ENCODE data around the gene WDR5.
A peak's percentile ranks its signal among the peaks of the same experiment; 100 is the strongest.

Gene WDR5

DNA sequence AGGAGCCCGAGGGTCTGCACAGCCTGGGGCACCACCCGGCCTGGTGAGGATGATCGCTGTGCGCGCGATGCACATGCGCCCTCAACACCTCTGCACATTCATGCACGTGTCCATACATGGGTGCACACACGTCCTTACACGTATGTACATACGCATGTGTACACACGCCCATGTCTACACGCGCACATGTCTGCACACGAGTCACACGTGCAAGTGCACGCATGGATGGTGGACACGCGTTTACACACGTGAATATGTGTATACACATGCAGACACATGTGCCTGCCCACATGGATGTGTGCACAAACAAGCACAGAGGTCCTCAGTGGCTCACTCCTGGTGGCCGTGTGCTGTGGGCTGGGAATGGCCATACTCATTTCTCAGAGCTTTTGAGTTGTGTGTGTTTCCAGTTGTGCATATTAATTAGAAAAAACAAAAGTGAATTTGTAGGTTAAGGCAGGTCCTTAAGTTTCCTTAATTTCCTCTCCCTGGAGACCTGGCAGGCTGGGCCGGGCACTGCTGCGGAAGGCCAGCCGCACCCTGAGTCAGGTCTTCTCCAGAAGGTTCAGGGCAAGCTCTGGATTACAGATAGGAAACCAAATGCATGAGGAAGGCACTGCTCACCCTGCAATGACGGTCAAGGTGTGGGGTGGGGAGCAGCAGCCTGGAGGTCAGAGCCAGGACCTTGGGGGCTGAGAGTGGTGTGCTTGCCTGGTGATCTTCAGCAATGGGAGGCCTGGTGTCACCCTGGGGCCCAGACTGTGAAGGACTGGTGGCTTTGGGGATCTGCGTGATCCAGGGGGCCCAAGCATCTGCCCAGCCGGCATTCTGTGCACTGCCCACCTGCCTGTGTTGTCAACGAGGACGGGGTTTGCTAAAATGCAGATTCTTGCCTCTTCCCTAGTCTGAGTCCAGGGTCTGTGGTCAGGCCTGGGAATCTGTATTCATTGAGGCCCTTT, 29.8 kb downstream of the WDR5 start:
- Histone ChIP-seq H3K36me3 (ENCODE audit: control insufficient read depth, insufficient read depth, low read length) (no peaks in the 10 kb centered on the region), H3K9ac (ENCODE audit: low read length) (no peak overlapping the region), H3K27me3 (ENCODE audit: control insufficient read depth, insufficient read depth, low read length) (no peaks in the 10 kb centered on the region), H3K4me3 (ENCODE audit: low read length) (no peak overlapping the region), H3K4me1 (ENCODE audit: control insufficient read depth, insufficient read depth, low read length) (peaks cover 9% of the 10 kb centered on the region), H3K27ac (ENCODE audit: low read depth, low read length) (no peak overlapping the region)

DNA sequence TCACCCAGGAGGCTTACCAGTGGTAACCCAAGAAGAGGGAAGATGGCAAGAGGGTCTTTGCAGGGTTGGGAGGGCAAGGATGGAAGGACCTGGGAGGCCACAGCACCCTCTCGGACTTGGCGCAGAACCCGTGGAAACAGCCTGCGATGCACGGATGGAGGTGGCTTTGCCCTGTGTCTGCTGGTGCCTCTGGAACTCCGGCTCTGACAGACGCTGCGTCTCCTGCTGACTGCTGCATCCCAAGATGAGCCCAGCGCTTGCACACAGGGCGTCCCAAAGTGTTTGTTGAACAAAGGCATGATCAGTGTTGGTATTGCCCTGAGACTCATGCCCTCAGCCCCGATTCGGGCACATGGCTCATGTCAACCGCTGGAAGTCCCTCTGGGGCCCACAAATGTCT, 30.5 kb downstream of the WDR5 start:
- Histone ChIP-seq H3K4me3 (ENCODE audit: low read length) (no peak overlapping the region), H3K27me3 (ENCODE audit: control insufficient read depth, insufficient read depth, low read length) (no peaks in the 10 kb centered on the region), H3K27ac (ENCODE audit: low read depth, low read length) (no peak overlapping the region)

DNA sequence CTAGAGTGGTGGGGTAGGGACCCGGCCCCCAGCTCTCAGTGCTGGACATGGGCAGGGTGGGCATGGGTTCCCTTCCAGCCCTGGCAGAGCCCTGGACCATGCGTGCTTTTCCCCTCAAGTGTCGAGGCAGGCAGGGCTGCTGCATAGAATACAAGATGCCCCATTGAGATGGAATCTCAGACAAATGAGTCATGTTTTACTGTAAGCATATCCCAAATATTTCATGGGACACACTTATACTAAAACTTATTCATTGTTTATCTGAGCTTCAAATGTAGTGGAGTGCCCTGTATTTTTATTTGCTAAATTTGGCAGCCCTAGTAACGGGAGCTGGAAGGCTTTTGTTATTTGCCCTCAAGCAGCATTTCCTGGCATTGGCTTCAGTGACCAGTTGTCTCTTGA, 31.6 kb downstream of the WDR5 start:
- peaks cover 12% of the 10 kb centered on the region for H3K4me1 ChIP-seq (ENCODE audit: control insufficient read depth, insufficient read depth, low read length)
- no peaks in the 10 kb centered on the region for H3K36me3 ChIP-seq (ENCODE audit: control insufficient read depth, insufficient read depth, low read length)
- H3K27ac ChIP-seq (ENCODE audit: low read depth, low read length) = peak overlapping the region; percentile 6
- H3K4me3 ChIP-seq (ENCODE audit: low read length) = no peak overlapping the region
- H3K27me3 ChIP-seq (ENCODE audit: control insufficient read depth, insufficient read depth, low read length) = no peaks in the 10 kb centered on the region
- H3K9ac ChIP-seq (ENCODE audit: low read length) = no peak overlapping the region

More for the DNA sequence above, 30.5 kb downstream of the WDR5 start:
- Histone ChIP-seq H3K4me1 (ENCODE audit: control insufficient read depth, insufficient read depth, low read length) (peaks cover 9% of the 10 kb centered on the region), H3K9ac (ENCODE audit: low read length) (no peak overlapping the region), H3K36me3 (ENCODE audit: control insufficient read depth, insufficient read depth, low read length) (no peaks in the 10 kb centered on the region)

DNA sequence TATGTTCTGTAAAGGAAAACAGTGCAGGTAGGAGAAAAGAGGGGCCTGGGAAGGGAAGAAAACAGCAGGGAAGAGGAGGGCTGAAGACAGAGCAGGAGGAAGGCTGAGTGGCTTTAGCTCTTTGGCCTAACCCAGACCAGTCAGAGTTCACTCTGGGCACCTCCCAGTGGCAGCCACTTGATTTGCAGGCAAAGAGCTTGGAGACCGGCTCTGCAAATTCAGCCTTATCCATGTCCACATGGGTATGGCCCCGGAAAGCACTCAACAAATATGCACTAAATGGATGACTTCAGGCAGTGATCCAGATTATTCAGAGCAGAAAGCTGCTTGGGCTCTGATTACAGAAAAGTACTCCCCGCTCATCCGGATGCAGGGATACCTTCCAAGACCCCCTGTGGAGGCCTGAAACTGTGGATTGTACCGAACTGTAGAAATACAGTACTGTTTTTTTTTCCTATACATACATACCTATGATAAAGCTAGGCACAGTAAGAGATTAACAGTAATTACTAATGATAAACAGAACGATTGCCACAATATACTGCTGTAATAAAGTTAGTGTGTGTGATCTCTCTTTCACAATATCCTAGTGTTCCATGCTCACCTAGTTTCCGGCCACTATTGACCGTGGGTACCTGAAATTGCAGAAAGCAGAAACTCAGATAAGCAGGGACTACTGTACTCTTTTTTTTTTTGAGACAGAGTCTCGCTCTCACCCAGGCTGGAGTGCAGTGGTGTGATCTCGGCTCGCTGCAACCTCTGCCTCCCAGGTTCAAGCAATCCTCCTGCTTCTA, 33.1 kb downstream of the WDR5 start:
- no peak overlapping the region for H3K9ac ChIP-seq (ENCODE audit: low read length)
- no peaks in the 10 kb centered on the region for H3K27me3 ChIP-seq (ENCODE audit: control insufficient read depth, insufficient read depth, low read length)
- H3K36me3 ChIP-seq (ENCODE audit: control insufficient read depth, insufficient read depth, low read length) = no peaks in the 10 kb centered on the region
- H3K4me3 ChIP-seq (ENCODE audit: low read length) = no peak overlapping the region
- no peak overlapping the region for H3K27ac ChIP-seq (ENCODE audit: low read depth, low read length)
- peaks cover 7% of the 10 kb centered on the region for H3K4me1 ChIP-seq (ENCODE audit: control insufficient read depth, insufficient read depth, low read length)

DNA sequence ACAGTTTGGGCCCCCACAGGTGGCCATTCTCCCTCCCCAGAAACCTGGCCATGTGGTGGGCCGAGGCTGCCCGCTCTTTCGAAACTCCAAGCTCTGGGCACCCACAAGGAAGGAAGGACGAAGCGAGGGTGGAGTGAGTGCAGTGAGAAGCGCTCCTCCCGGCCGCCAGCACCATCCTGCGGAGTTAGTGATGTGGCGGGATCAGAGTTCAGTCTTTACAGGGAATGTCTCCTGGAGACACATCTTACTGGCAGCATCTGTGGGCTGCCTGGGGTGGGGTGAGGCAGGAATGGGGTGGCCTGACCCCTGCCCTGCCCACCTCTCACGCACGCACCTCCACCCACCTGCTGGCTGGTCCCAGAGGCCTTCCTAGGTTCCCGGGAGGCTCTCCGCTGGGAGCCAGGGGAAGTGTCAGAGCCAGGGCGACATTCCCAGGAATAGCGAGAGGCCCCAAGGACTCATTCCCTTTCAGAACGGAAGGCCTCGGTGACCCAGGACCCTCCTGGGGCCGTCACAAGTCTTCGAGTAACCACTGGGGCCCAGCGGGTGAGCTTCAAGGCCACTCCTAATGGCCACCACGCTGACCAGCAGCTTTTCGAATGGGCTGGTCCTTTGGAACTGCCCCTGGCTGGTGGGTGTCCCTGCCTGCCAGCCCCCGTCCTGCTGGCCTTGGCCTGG, 34.0 kb downstream of the WDR5 start:
- H3K27me3 ChIP-seq (ENCODE audit: control insufficient read depth, insufficient read depth, low read length) = no peaks in the 10 kb centered on the region
- H3K4me3 ChIP-seq (ENCODE audit: low read length) = no peak overlapping the region
- no peaks in the 10 kb centered on the region for H3K36me3 ChIP-seq (ENCODE audit: control insufficient read depth, insufficient read depth, low read length)
- no peak overlapping the region for H3K9ac ChIP-seq (ENCODE audit: low read length)
- H3K27ac ChIP-seq (ENCODE audit: low read depth, low read length) = no peak overlapping the region
- H3K4me1 ChIP-seq (ENCODE audit: control insufficient read depth, insufficient read depth, low read length) = peaks cover 7% of the 10 kb centered on the region

DNA sequence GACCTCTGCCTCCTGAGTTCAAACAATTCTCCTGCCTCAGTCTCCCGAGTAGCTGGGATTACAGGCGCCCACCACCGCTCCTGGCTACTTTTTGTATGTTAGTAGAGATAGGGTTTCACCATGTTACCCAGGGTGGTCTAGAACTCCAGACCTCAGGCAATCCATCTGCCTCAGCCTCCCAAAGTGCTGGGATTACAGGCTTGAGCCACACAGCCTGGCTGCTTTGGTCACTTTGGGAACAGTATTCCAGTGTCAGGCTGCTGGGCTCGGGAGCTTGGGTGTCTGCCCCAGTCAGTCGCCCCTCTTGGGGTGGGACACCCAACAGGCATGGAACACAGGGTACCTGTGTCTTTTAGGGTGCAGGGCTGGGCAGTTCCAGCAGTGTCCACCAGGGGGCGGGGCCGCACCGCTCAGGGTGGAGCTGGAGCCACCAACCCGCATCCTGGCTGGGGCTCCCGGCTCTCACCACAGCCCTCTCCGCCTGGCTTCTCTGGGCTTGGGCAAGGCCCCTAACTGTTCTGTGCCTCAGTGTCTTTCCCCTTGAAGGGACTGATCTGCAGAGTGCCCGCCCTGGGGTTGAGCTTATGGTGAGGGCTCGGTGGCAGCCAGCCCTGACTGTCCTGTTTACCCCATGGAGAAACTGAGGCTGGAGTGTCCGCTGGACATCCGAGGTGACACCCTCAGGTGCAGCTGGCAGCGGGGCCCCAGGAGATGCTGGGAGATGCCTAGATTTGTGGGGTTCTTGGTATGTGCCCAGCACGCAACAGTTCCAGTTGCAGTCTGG, 34.8 kb downstream of the WDR5 start:
- no peak overlapping the region for H3K4me3 ChIP-seq (ENCODE audit: low read length)
- H3K36me3 ChIP-seq (ENCODE audit: control insufficient read depth, insufficient read depth, low read length) = no peaks in the 10 kb centered on the region
- H3K27ac ChIP-seq (ENCODE audit: low read depth, low read length) = no peak overlapping the region
- no peak overlapping the region for H3K9ac ChIP-seq (ENCODE audit: low read length)
- peaks cover 3% of the 10 kb centered on the region for H3K4me1 ChIP-seq (ENCODE audit: control insufficient read depth, insufficient read depth, low read length)
- no peaks in the 10 kb centered on the region for H3K27me3 ChIP-seq (ENCODE audit: control insufficient read depth, insufficient read depth, low read length)

DNA sequence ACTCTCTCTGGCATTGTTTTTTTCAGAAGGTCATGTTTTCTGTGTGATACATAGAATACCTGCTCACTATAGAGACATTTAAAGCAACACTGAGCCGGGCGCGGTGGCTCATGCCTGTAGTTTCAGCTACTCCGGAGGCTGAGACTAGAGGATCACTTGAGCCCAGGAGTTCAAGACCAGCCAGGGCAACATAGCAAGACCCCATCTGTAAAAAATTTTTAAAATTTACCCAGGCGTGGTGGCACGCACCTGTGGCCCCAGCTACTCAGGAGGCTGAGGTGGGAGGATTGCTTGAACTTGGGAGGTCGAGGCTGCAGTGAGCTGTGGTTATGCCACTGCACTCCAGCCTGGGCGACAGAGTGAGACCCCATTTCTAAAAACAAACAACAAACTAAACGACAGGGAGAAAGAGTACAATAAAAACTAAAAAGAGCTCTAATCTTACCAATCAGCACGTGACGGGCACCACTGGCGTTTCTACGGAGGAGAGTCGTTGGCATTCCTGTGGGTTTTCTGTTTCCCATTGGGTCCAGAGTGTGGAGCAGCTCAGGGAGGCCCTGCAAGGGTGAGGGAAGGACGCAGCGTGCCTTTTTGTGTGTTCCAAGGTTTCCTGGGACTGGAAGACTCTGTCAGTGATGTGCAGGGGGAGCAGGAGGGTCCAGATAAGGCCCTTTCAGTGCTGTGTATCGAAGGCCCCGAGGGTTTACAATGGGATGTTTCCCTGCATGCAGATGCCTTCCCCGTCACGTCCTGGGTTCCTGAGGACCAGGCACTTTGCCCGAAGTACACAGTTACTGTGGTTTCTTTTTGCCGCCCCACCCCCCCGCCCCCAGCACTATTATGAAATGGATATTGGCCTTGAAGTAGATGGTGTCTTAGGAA, 35.7 kb downstream of the WDR5 start:
- Histone ChIP-seq H3K27ac (ENCODE audit: low read depth, low read length) (no peak overlapping the region), H3K9ac (ENCODE audit: low read length) (no peak overlapping the region)

DNA sequence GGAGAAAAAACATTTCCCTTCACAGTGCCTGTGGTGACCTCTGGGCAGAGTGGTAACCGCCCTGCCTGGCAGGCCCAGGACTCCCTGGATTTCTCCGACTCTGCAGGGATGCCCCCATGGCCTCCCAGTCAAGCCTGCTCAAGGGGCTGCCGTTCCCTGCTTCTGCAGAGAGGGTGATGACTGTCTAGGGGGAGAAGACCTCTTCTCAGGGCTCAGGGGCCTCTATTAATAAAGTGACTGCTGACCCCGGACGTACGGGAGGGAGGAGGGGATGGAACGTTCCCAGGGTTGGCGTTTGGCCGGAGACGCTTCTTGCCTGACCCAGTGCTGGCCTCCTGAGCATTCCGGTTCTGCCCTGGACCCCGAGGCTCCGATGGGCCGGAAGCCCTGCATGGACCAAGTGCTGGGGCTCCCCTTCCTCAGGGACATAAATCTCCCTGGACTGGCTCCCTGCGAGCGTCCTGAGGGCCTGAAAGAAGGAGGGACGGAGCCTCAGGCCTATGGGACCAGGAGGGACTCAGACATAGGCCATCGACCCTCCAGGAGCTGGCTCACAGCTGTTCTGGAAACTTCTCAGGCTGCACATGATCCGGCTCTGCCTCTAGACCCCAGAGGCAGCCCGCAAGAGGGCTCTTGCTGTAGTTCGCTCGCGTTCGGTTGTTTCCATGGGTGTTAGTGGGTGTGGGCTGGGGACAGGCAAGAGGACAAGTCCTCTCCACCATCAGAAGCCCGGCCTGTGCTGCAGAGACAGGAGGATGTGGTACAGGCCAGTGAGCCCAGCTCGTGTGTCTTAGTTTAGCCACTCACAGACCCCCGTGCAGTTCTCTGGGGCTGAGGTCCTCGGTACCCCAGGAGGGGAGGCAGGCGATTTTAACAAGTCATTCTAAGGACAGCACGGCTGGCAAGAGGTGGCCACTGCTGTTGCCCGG, 36.6 kb downstream of the WDR5 start:
- no peak overlapping the region for H3K27ac ChIP-seq (ENCODE audit: low read depth, low read length)

More for the DNA sequence above, 35.7 kb downstream of the WDR5 start:
- Histone ChIP-seq H3K27me3 (ENCODE audit: control insufficient read depth, insufficient read depth, low read length) (peaks cover 4% of the 10 kb centered on the region), H3K4me1 (ENCODE audit: control insufficient read depth, insufficient read depth, low read length) (peaks cover 3% of the 10 kb centered on the region), H3K36me3 (ENCODE audit: control insufficient read depth, insufficient read depth, low read length) (no peaks in the 10 kb centered on the region), H3K4me3 (ENCODE audit: low read length) (no peak overlapping the region)

DNA sequence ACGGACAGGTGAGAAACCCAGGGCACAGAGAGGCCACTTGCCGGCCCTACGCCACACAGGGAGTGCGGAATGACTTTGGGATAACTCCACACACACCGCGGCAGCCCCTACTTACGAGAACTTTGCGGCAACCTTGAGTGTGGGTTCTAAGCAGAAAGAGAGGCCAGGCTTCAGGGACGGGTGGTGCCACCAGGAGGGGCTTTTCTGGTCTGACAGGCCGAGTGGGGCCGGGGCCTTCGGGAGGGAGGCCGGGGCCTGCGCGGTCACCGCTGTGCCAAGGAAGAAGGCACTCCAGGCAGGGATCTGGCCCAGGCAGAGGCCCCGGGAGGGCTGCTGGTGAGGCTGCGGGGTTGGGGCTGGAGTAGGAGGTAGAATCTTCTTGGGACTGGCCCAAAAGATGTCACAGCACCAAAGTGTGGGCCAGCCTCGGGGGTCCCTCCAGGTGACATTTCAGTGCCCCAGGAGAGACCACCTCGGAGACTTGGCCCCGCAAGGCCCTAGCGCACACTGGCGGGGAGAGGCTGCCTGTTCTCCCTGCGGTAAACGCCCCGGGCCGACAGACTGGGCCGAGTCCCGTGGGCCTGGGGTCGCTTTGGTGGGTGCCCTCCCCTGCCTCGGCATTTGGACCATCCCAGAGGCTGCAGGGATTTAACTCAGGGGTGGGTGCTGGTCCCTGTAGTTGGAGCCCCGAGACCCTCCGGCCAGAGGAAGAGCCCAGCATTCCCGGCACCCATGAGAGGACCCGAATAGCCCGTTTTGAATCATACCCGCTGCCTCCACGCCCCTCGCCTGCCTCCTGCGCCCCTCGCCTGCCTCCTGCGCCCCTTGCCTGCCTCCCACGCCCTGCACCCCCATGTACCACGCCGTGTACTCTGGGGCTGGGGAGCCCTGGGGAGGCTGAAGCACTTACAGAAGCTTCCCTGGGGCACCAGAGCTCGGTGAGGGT, 37.5 kb downstream of the WDR5 start:
- Histone ChIP-seq H3K27me3 (ENCODE audit: control insufficient read depth, insufficient read depth, low read length) (peaks cover 13% of the 10 kb centered on the region), H3K9ac (ENCODE audit: low read length) (no peak overlapping the region), H3K4me1 (ENCODE audit: control insufficient read depth, insufficient read depth, low read length) (peaks cover 3% of the 10 kb centered on the region), H3K36me3 (ENCODE audit: control insufficient read depth, insufficient read depth, low read length) (no peaks in the 10 kb centered on the region), H3K4me3 (ENCODE audit: low read length) (no peak overlapping the region), H3K27ac (ENCODE audit: low read depth, low read length) (no peak overlapping the region)

More for the DNA sequence above, 36.6 kb downstream of the WDR5 start:
- Histone ChIP-seq H3K4me1 (ENCODE audit: control insufficient read depth, insufficient read depth, low read length) (peaks cover 3% of the 10 kb centered on the region), H3K4me3 (ENCODE audit: low read length) (no peak overlapping the region), H3K9ac (ENCODE audit: low read length) (no peak overlapping the region), H3K36me3 (ENCODE audit: control insufficient read depth, insufficient read depth, low read length) (no peaks in the 10 kb centered on the region), H3K27me3 (ENCODE audit: control insufficient read depth, insufficient read depth, low read length) (peaks cover 5% of the 10 kb centered on the region)

DNA sequence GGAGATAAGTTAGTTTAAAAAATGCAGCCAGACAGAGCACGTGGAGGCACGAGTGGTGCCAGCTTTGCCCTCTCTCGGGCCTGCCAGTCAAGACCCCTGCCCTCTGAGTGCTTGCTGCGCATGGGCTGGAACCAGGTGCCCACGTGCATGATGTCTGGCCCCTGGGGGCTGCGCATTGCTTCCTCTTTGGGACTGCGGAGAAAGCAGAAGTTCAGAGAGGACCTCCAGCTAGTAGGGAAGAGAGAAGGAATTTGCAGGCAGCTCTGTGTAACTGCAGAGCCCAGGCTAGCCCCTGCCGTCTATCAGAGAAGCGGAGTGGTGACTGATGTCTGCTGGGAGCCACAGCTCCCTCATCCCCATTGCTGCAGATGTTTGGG, 38.2 kb downstream of the WDR5 start:
- Histone ChIP-seq H3K9ac (ENCODE audit: low read length) (no peak overlapping the region), H3K27ac (ENCODE audit: low read depth, low read length) (no peak overlapping the region), H3K4me3 (ENCODE audit: low read length) (no peak overlapping the region), H3K27me3 (ENCODE audit: control insufficient read depth, insufficient read depth, low read length) (peaks cover 13% of the 10 kb centered on the region), H3K36me3 (ENCODE audit: control insufficient read depth, insufficient read depth, low read length) (no peaks in the 10 kb centered on the region), H3K4me1 (ENCODE audit: control insufficient read depth, insufficient read depth, low read length) (peaks cover 3% of the 10 kb centered on the region)
